Neural crest cell (in vitro differentiated cells): ENCODE data around the gene CACNA2D4. TPM values are rescaled to one million over a fixed set of nuclear protein-coding genes. Genes with fewer than 3 reads are reported as not detected.

Experiments used
- DNase-seq: peaks from one replicate; pipeline ENCODE4 v3.0.0; 2021; ENCODE audit warnings: low read depth, mixed read lengths, low spot score
- H3K27ac Mint-ChIP-seq: one replicate; pipeline ENCODE4 v1.8.0; 2021; ENCODE audit warnings: mild to moderate bottlenecking, mixed read lengths; ENCODE audit not compliant: unreplicated experiment
- H3K27me3 Mint-ChIP-seq: 2 replicates; pipeline ENCODE4 v1.8.0; 2021; ENCODE audit warnings: low read depth, mild to moderate bottlenecking, mixed read lengths
- H3K36me3 Mint-ChIP-seq: 2 replicates; pipeline ENCODE4 v1.8.0; 2021; ENCODE audit warnings: low read depth, mild to moderate bottlenecking, mixed read lengths
- H3K4me1 Mint-ChIP-seq: 2 replicates; pipeline ENCODE4 v1.8.0; 2021; ENCODE audit warnings: mixed read lengths
- H3K4me3 Mint-ChIP-seq: one replicate; pipeline ENCODE4 v1.8.0; 2021; ENCODE audit warnings: mild to moderate bottlenecking, mixed read lengths
- H3K9me3 Mint-ChIP-seq: 2 replicates; pipeline ENCODE4 v1.8.0; 2021; ENCODE audit warnings: mixed read lengths
- CTCF ChIP-seq: fragments of 200-600 bp; sonication (generic); conservative IDR thresholded peaks from 2 replicates; pipeline ENCODE4 v1.5.0; 2021; ENCODE audit warnings: antibody characterized with exemption, mild to moderate bottlenecking
- total RNA-seq: library from RNA; stranded (reverse); gene quantifications from 2 replicates; pipeline ENCODE4 v1.2.1, GENCODE V29; 2021

CACNA2D4 gene
- total RNA-seq, 1 donor from 2014 or later, result 0.72 TPM

- H3K4me1 Mint-ChIP-seq, result peaks cover 9% of the 10 kb centered on the region
- H3K36me3 Mint-ChIP-seq, result no peaks in the 10 kb centered on the region
- no peak overlapping the region for H3K4me3 Mint-ChIP-seq
- no peak for TF ChIP-seq CTCF
- DNase-seq, result no peak
- no peaks in the 10 kb centered on the region for H3K27me3 Mint-ChIP-seq
- peaks cover 3% of the 10 kb centered on the region for H3K9me3 Mint-ChIP-seq
- H3K27ac Mint-ChIP-seq, result no peak overlapping the region
Observed at GRCh38 chr12:1864456-1864855, 54.0 kb downstream of the CACNA2D4 start.

- H3K4me1 Mint-ChIP-seq, result peaks cover 11% of the 10 kb centered on the region
- H3K27me3 Mint-ChIP-seq, result no peaks in the 10 kb centered on the region
- peaks cover 3% of the 10 kb centered on the region for H3K9me3 Mint-ChIP-seq
- no peak for DNase-seq
- no peak overlapping the region for H3K27ac Mint-ChIP-seq
- TF ChIP-seq CTCF, result no peak
- H3K36me3 Mint-ChIP-seq, result no peaks in the 10 kb centered on the region
- H3K4me3 Mint-ChIP-seq, result no peak overlapping the region
Observed at GRCh38 chr12:1863823-1864222, 54.6 kb downstream of the CACNA2D4 start.

- H3K9me3 Mint-ChIP-seq, result peaks cover 3% of the 10 kb centered on the region
- H3K4me3 Mint-ChIP-seq, result no peak overlapping the region
- H3K4me1 Mint-ChIP-seq, result peaks cover 11% of the 10 kb centered on the region
- no peaks in the 10 kb centered on the region for H3K27me3 Mint-ChIP-seq
- H3K36me3 Mint-ChIP-seq, result no peaks in the 10 kb centered on the region
- TF ChIP-seq CTCF, result no peak
- DNase-seq, result no peak
- H3K27ac Mint-ChIP-seq, result no peak overlapping the region
Observed at GRCh38 chr12:1862973-1863372, 55.5 kb downstream of the CACNA2D4 start.

- H3K9me3 Mint-ChIP-seq, result no peaks in the 10 kb centered on the region
Observed at GRCh38 chr12:1859643-1860042, 58.8 kb downstream of the CACNA2D4 start.

GRCh38 chr12:1858456-1858855 is 60.0 kb downstream of the CACNA2D4 start:
- H3K4me3 Mint-ChIP-seq, result no peak overlapping the region
- no peak for DNase-seq
- H3K36me3 Mint-ChIP-seq, result no peaks in the 10 kb centered on the region
- no peaks in the 10 kb centered on the region for H3K27me3 Mint-ChIP-seq
- H3K4me1 Mint-ChIP-seq, result peaks cover 4% of the 10 kb centered on the region
- H3K9me3 Mint-ChIP-seq, result no peaks in the 10 kb centered on the region
- TF ChIP-seq CTCF, result no peak
- H3K27ac Mint-ChIP-seq, result no peak overlapping the region

More at GRCh38 chr12:1859643-1860042, 58.8 kb downstream of the CACNA2D4 start:
- Mint-ChIP-seq H3K27me3 (no peaks in the 10 kb centered on the region), H3K27ac (no peak overlapping the region), H3K36me3 (no peaks in the 10 kb centered on the region), H3K4me1 (peaks cover 4% of the 10 kb centered on the region), H3K4me3 (no peak overlapping the region)
- no peak for TF ChIP-seq CTCF
- no peak for DNase-seq

- Mint-ChIP-seq H3K36me3 (no peaks in the 10 kb centered on the region), H3K4me3 (no peak overlapping the region), H3K27me3 (no peaks in the 10 kb centered on the region), H3K27ac (no peak overlapping the region), H3K4me1 (peaks cover 4% of the 10 kb centered on the region), H3K9me3 (no peaks in the 10 kb centered on the region)
- no peak for TF ChIP-seq CTCF
- DNase-seq, result no peak
Observed at GRCh38 chr12:1857821-1858220, 60.6 kb downstream of the CACNA2D4 start.
